ENCODE results near the gene ZNF805. TPM values are rescaled to one million over a fixed set of nuclear protein-coding genes. Genes with fewer than 3 reads are reported as not detected.

ZNF805 gene
- total and polyA plus RNA-seq, 12 donors, result 0.84 to 29.7 (median 18.6) TPM

DNA sequence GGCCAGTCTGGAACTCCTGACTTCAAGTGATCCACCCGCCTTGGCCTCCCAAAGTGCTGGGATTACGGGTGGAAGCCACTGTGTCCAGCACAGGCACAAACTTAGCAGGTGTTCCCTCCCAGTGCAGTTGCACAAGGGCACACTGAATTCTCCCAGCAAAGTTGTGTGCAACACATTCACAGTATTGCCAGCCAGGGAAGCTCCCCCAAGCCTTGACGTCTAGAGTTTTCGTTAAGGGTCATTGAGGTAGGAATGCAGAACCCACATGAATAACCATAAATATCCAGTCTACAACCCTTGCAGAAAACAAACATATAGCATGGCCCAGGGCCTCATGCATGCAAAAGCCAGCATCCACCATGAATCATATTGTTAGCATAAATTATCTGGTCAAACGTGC, 12.9 kb upstream of the ZNF805 start:
- no peak overlapping the region for H3K4me3 ChIP-seq
- peak in 1 of 7 donors; percentile 0 for DNase-seq
- WGBS, 4 donors, result 76 to 84% (median 78%) methylated on average over 4 to 5 of the region's 5 CpGs
- H3K27me3 ChIP-seq, result no peaks in the 10 kb centered on the region
- no peak overlapping the region for H3K27ac ChIP-seq
- no peaks in the 10 kb centered on the region for H3K9me3 ChIP-seq (replicated peaks in 1 of 3)
- intact Hi-C loops (cut with DNase I), result no loop called here
- H3K36me3 ChIP-seq (replicated peaks in 1 of 2), result no peaks in the 10 kb centered on the region
- TF ChIP-seq POLR2A (IDR thresholded peaks at IDR 0.05), result no peak
- TF ChIP-seq, protein P1, sequence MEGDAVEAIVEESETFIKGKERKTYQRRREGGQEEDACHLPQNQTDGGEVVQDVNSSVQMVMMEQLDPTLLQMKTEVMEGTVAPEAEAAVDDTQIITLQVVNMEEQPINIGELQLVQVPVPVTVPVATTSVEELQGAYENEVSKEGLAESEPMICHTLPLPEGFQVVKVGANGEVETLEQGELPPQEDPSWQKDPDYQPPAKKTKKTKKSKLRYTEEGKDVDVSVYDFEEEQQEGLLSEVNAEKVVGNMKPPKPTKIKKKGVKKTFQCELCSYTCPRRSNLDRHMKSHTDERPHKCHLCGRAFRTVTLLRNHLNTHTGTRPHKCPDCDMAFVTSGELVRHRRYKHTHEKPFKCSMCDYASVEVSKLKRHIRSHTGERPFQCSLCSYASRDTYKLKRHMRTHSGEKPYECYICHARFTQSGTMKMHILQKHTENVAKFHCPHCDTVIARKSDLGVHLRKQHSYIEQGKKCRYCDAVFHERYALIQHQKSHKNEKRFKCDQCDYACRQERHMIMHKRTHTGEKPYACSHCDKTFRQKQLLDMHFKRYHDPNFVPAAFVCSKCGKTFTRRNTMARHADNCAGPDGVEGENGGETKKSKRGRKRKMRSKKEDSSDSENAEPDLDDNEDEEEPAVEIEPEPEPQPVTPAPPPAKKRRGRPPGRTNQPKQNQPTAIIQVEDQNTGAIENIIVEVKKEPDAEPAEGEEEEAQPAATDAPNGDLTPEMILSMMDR (IDR thresholded peaks at IDR 0.05), result no peak
- H3K4me1 ChIP-seq (replicated peaks in 1 of 2), result no peaks in the 10 kb centered on the region

GRCh38 chr19:57231686-57232085, 8.7 kb upstream of the ZNF805 start:
- TF ChIP-seq, protein P1 (IDR thresholded peaks at IDR 0.05), result no peak
- no peak for TF ChIP-seq POLR2A (IDR thresholded peaks at IDR 0.05)
- Histone ChIP-seq H3K9me3 (replicated peaks in 1 of 3) (no peaks in the 10 kb centered on the region), H3K27ac (no peak overlapping the region), H3K27me3 (no peaks in the 10 kb centered on the region), H3K36me3 (replicated peaks in 1 of 2) (no peaks in the 10 kb centered on the region), H3K4me3 (no peak overlapping the region), H3K4me1 (replicated peaks in 1 of 2) (no peaks in the 10 kb centered on the region)
- DNase-seq, result no peak
- intact Hi-C loops (cut with DNase I), result no loop called here
- 69 to 81% (median 76%) methylated on average over 9 of the region's 9 CpGs for WGBS, 4 donors

DNA sequence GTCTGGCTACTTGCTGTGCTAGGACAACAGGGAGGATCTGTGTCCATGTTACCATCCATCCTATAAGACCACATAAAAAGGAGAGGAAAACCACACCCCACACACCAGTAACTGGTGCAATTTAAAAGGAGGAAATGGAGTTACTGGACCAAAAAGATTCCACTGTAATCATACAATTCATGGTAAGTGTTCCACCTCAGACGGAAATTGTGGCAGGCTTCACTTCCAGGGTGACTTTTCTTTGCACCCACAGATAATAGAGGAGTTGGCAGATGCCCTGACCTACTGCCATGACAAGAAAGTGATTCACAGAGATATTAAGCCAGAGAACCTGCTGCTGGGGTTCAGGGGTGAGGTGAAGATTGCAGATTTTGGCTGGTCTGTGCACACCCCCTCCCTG, 7.2 kb upstream of the ZNF805 start:
- Histone ChIP-seq H3K27me3 (no peaks in the 10 kb centered on the region), H3K9me3 (replicated peaks in 1 of 3) (no peaks in the 10 kb centered on the region), H3K27ac (no peak overlapping the region), H3K36me3 (replicated peaks in 1 of 2) (no peaks in the 10 kb centered on the region), H3K4me1 (replicated peaks in 1 of 2) (no peaks in the 10 kb centered on the region), H3K4me3 (no peak overlapping the region)
- DNase-seq, result no peak
- TF ChIP-seq POLR2A (IDR thresholded peaks at IDR 0.05), result no peak
- TF ChIP-seq, protein P1 (IDR thresholded peaks at IDR 0.05), result no peak
- intact Hi-C loops (cut with DNase I), result no loop called here
- WGBS, 4 donors, result 73 to 90% (median 87%) methylated on average over 1 of the region's 1 CpG

DNA sequence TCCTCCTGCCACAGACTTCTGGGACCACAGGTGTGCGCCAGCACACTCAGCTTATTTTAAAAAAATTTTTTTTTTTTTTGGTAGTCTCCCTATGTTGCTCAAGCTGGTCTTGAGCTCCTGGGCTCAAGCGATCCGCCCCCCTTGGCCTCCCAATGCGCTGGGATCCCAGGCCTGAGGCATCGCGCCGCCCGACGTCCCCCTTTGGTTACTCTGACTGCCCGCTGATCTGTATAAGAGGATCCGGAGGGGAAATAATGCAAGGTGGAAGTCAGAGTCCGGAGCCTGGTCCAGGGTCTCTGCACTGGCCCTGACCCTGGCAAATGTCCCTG, 486 bp upstream of the ZNF805 start:
- no peak for TF ChIP-seq POLR2A (IDR thresholded peaks at IDR 0.05)
- TF ChIP-seq, protein P1 (IDR thresholded peaks at IDR 0.05), result no peak
- peak in 3 of 7 donors; percentile 21 to 30 (median 28) for DNase-seq
- intact Hi-C loops (cut with DNase I), result loop anchor here in 1 of 2 donors (5.0 kb wide), 1 partner anchor 37 kb away; no protein-coding TSS in a partner anchor
- peak overlapping the region; percentile 55 to 90 (median 87) for H3K27ac ChIP-seq
- H3K27me3 ChIP-seq, result no peaks in the 10 kb centered on the region
- peaks cover 0 to 12% of the 10 kb centered on the region in 2 donors for H3K36me3 ChIP-seq (replicated peaks in 1 of 2)
- H3K4me3 ChIP-seq, result peak overlapping the region; percentile 74 to 99 (median 74)
- 22 to 31% (median 23%) methylated on average over 12 of the region's 12 CpGs for WGBS, 4 donors
- H3K4me1 ChIP-seq (replicated peaks in 1 of 2), result peaks cover 12 to 31% of the 10 kb centered on the region in 2 donors
- no peaks in the 10 kb centered on the region for H3K9me3 ChIP-seq (replicated peaks in 1 of 3)
